Muscle layer of colon (tissue), 2 donors: ENCODE measurements around the gene ALDH1A2.

Experiments used
- H3K27ac ChIP-seq: one replicate; pipeline ENCODE4 v1.7.0; 2013; ENCODE audit warnings: low read depth, mild to moderate bottlenecking, low read length, moderate library complexity
- H3K27me3 ChIP-seq, 2 donors: one replicate each; pipeline ENCODE4 v1.7.0; 2013; ENCODE audit warnings: low read length in 2 of 2, mild to moderate bottlenecking in 2 of 2; ENCODE audit not compliant: insufficient read depth in 2 of 2, control insufficient read depth in 1 of 2
- H3K36me3 ChIP-seq: one replicate; pipeline ENCODE4 v1.7.0; 2013; ENCODE audit warnings: mild to moderate bottlenecking, low read length; ENCODE audit not compliant: insufficient read depth
- H3K4me1 ChIP-seq: one replicate; pipeline ENCODE4 v1.7.0; 2013; ENCODE audit warnings: mild to moderate bottlenecking, low read length; ENCODE audit not compliant: insufficient read depth
- H3K4me3 ChIP-seq, 2 donors: one replicate each; pipeline ENCODE4 v1.7.0; 2013; ENCODE audit warnings: low read length in 2 of 2, low read depth in 1 of 2, mild to moderate bottlenecking in 1 of 2, moderate library complexity in 1 of 2
- H3K9ac ChIP-seq: one replicate; pipeline ENCODE4 v1.7.0; 2013; ENCODE audit warnings: low read length
- H3K9me3 ChIP-seq: one replicate; pipeline ENCODE4 v1.7.0; 2013; ENCODE audit warnings: mild to moderate bottlenecking, low read length
- donor health status: abdominal sarcoma.
- donor health status: Adenocarcinoma of cecum.

The ALDH1A2 gene

GRCh38 chr15:57909388-57909787 lies 156.1 kb downstream of the ALDH1A2 start:
- H3K36me3 ChIP-seq, result no peaks in the 10 kb centered on the region
- H3K4me1 ChIP-seq, result no peaks in the 10 kb centered on the region
- H3K4me3 ChIP-seq, result no peak overlapping the region
- H3K9ac ChIP-seq, result no peak overlapping the region
- no peaks in the 10 kb centered on the region for H3K9me3 ChIP-seq
- no peak overlapping the region for H3K27ac ChIP-seq
- H3K27me3 ChIP-seq, result no peaks in the 10 kb centered on the region

- H3K27ac ChIP-seq, result no peak overlapping the region
- no peaks in the 10 kb centered on the region for H3K9me3 ChIP-seq
- no peak overlapping the region for H3K4me3 ChIP-seq
- H3K27me3 ChIP-seq, result no peaks in the 10 kb centered on the region
- no peaks in the 10 kb centered on the region for H3K36me3 ChIP-seq
- no peak overlapping the region for H3K9ac ChIP-seq
- no peaks in the 10 kb centered on the region for H3K4me1 ChIP-seq
These were observed 161.9 kb downstream of the ALDH1A2 start for GRCh38 chr15:57903626-57904025.
